Neural progenitor cell (in vitro differentiated cells): ENCODE results near the gene LRRC73. TPM values are rescaled to one million over a fixed set of nuclear protein-coding genes. Genes with fewer than 3 reads are reported as not detected.
A peak's percentile ranks its signal among the peaks of the same experiment; 100 is the strongest.

ENCODE experiments used
- DNase-seq: peaks from one replicate; pipeline ENCODE4 v3.0.0-alpha.2; 2016; ENCODE audit warnings: low spot score
- H2AFZ ChIP-seq: fragments of 200-600 bp; sonication (generic); replicated peaks from 2 replicates; pipeline ENCODE4 v1.6.1; 2016; ENCODE audit warnings: antibody characterized with exemption
- H3F3A ChIP-seq: fragments of 200-600 bp; sonication (generic); 2 replicates; pipeline ENCODE4 v1.6.1; 2016; ENCODE audit warnings: antibody characterized with exemption, low read depth
- H3K27ac ChIP-seq: fragments of 200-600 bp; sonication (generic); 2 replicates; pipeline ENCODE4 v1.5.1; 2016; ENCODE audit warnings: mild to moderate bottlenecking
- H3K27me3 ChIP-seq: fragments of 200-600 bp; sonication (generic); 2 replicates; pipeline ENCODE4 v1.6.1; 2016; ENCODE audit warnings: mild to moderate bottlenecking, moderate library complexity
- H3K36me3 ChIP-seq: fragments of 200-600 bp; sonication (generic); 2 replicates; pipeline ENCODE4 v1.5.1; 2016
- H3K4me1 ChIP-seq: fragments of 200-600 bp; sonication (generic); 2 replicates; pipeline ENCODE4 v1.6.1; 2016; ENCODE audit warnings: mixed run types
- H3K4me2 ChIP-seq: fragments of 200-600 bp; sonication (generic); 2 replicates; pipeline ENCODE4 v1.6.1; 2016
- H3K4me3 ChIP-seq: fragments of 200-600 bp; sonication (generic); 2 replicates; pipeline ENCODE4 v1.5.1; 2016
- H3K79me2 ChIP-seq: fragments of 200-600 bp; sonication (generic); 2 replicates; pipeline ENCODE4 v1.6.1; 2016; ENCODE audit warnings: low read depth
- H3K9ac ChIP-seq: fragments of 200-600 bp; sonication (generic); 2 replicates; pipeline ENCODE4 v1.6.1; 2016
- H3K9me3 ChIP-seq: fragments of 200-600 bp; sonication (generic); 2 replicates; pipeline ENCODE4 v1.5.1; 2016; ENCODE audit warnings: low read depth
- H4K20me1 ChIP-seq: fragments of 200-600 bp; sonication (generic); 2 replicates; pipeline ENCODE4 v1.6.1; 2016; ENCODE audit warnings: low read depth
- H3K27ac Mint-ChIP-seq: 3 replicates; pipeline ENCODE4 v1.8.0; 2021; ENCODE audit warnings: mixed read lengths
- H3K27me3 Mint-ChIP-seq: 2 replicates; pipeline ENCODE4 v1.8.0; 2022; ENCODE audit warnings: low read depth, mild to moderate bottlenecking, inconsistent platforms, moderate library complexity, mixed read lengths; ENCODE audit not compliant: insufficient read depth
- H3K36me3 Mint-ChIP-seq: 3 replicates; pipeline ENCODE4 v1.8.0; 2021; ENCODE audit warnings: mixed read lengths
- H3K4me1 Mint-ChIP-seq: 3 replicates; pipeline ENCODE4 v1.8.0; 2021; ENCODE audit warnings: mixed read lengths
- H3K4me3 Mint-ChIP-seq: 3 replicates; pipeline ENCODE4 v1.8.0; 2021; ENCODE audit warnings: mild to moderate bottlenecking, moderate library complexity, mixed read lengths
- H3K9me3 Mint-ChIP-seq: 3 replicates; pipeline ENCODE4 v1.8.0; 2020; ENCODE audit warnings: mixed read lengths
- CTCF ChIP-seq: fragments of 200-600 bp; sonication (generic); IDR thresholded peaks from 2 replicates; pipeline ENCODE4 v1.5.1; 2017; ENCODE audit warnings: antibody characterized with exemption, mild to moderate bottlenecking
- EZH2 ChIP-seq: fragments of 200-600 bp; sonication (generic); IDR thresholded peaks from 2 replicates; pipeline ENCODE4 v1.6.1; 2017; ENCODE audit warnings: antibody characterized with exemption, mild to moderate bottlenecking, moderate library complexity
- EZH2phosphoT487 ChIP-seq: fragments of 200-600 bp; sonication (generic); IDR thresholded peaks from 2 replicates; pipeline ENCODE4 v1.6.1; 2017; ENCODE audit warnings: antibody characterized with exemption
- total RNA-seq: library from RNA; depleted of rRNA; stranded (reverse); fragments of >200 nt; gene quantifications from 2 replicates; pipeline ENCODE4 v1.2.3, GENCODE V29; 2015; ENCODE audit warnings: low replicate concordance

LRRC73 gene
- total RNA-seq, 1 donor from 2014 or later: not detected

- H3K4me1 ChIP-seq: peaks cover 17% of the 10 kb centered on the region
- Mint-ChIP-seq H3K36me3 (peaks cover 5% of the 10 kb centered on the region), H3K27ac (peak overlapping the region; percentile 64), H3K27me3 (no peaks in the 10 kb centered on the region), H3K4me1 (peaks cover 35% of the 10 kb centered on the region), H3K9me3 (no peaks in the 10 kb centered on the region), H3K4me3 (peak overlapping the region; percentile 90)
- peak overlapping the region; percentile 94 for H3K4me2 ChIP-seq
- no peaks in the 10 kb centered on the region for H3K9me3 ChIP-seq
- no peak overlapping the region for H3K9ac ChIP-seq
- H3F3A ChIP-seq: no peaks in the 10 kb centered on the region
- no peaks in the 10 kb centered on the region for H3K27me3 ChIP-seq
- no peak overlapping the region for H3K27ac ChIP-seq
- TF ChIP-seq EZH2 (no peak), CTCF (no peak), EZH2phosphoT487 (no peak)
- H3K4me3 ChIP-seq: peak overlapping the region; percentile 76
- no peaks in the 10 kb centered on the region for H3K36me3 ChIP-seq
- H3K79me2 ChIP-seq: peaks cover 39% of the 10 kb centered on the region
- DNase-seq: no peak
- H4K20me1 ChIP-seq: peaks cover 26% of the 10 kb centered on the region
- peak overlapping the region; percentile 98 for H2AFZ ChIP-seq
Measured at GRCh38 chr6:43476746-43477145, 33.4 kb downstream of the LRRC73 start.

GRCh38 chr6:43475516-43475915 is 34.6 kb downstream of the LRRC73 start:
- no peaks in the 10 kb centered on the region for H3K27me3 ChIP-seq
- Mint-ChIP-seq H3K36me3 (peaks cover 5% of the 10 kb centered on the region), H3K27ac (no peak overlapping the region), H3K27me3 (no peaks in the 10 kb centered on the region), H3K4me3 (no peak overlapping the region), H3K9me3 (no peaks in the 10 kb centered on the region), H3K4me1 (peaks cover 30% of the 10 kb centered on the region)
- TF ChIP-seq EZH2: no peak
- TF ChIP-seq EZH2phosphoT487: no peak
- no peak for TF ChIP-seq CTCF
- H3K9me3 ChIP-seq: no peaks in the 10 kb centered on the region
- H2AFZ ChIP-seq: no peak overlapping the region
- H3K36me3 ChIP-seq: no peaks in the 10 kb centered on the region
- H4K20me1 ChIP-seq: peaks cover 14% of the 10 kb centered on the region
- no peak overlapping the region for H3K4me3 ChIP-seq
- H3K79me2 ChIP-seq: peaks cover 32% of the 10 kb centered on the region
- no peak for DNase-seq
- H3K4me1 ChIP-seq: peaks cover 17% of the 10 kb centered on the region
- no peaks in the 10 kb centered on the region for H3F3A ChIP-seq
- H3K4me2 ChIP-seq: no peak overlapping the region
- H3K27ac ChIP-seq: no peak overlapping the region
- H3K9ac ChIP-seq: no peak overlapping the region

- H3K79me2 ChIP-seq: peaks cover 2% of the 10 kb centered on the region
- no peak overlapping the region for H3K27ac ChIP-seq
- Mint-ChIP-seq H3K9me3 (no peaks in the 10 kb centered on the region), H3K27ac (no peak overlapping the region), H3K36me3 (no peaks in the 10 kb centered on the region), H3K4me1 (peaks cover 13% of the 10 kb centered on the region), H3K4me3 (no peak overlapping the region), H3K27me3 (peaks cover 3% of the 10 kb centered on the region)
- H3K4me3 ChIP-seq: no peak overlapping the region
- no peaks in the 10 kb centered on the region for H3K36me3 ChIP-seq
- H4K20me1 ChIP-seq: no peaks in the 10 kb centered on the region
- H3K27me3 ChIP-seq: no peaks in the 10 kb centered on the region
- no peaks in the 10 kb centered on the region for H3K9me3 ChIP-seq
- DNase-seq: no peak
- no peak overlapping the region for H2AFZ ChIP-seq
- peaks cover 19% of the 10 kb centered on the region for H3K4me1 ChIP-seq
- peaks cover 11% of the 10 kb centered on the region for H3F3A ChIP-seq
- TF ChIP-seq CTCF (no peak), EZH2 (no peak), EZH2phosphoT487 (no peak)
- H3K4me2 ChIP-seq: no peak overlapping the region
- H3K9ac ChIP-seq: no peak overlapping the region
Measured at GRCh38 chr6:43472515-43472914, 37.6 kb downstream of the LRRC73 start.
